K562 (cell line): ENCODE results near the gene TUT1. TPM values are rescaled to one million over a fixed set of nuclear protein-coding genes. Genes with fewer than 3 reads are reported as not detected.
A peak's percentile ranks its signal among the peaks of the same experiment; 100 is the strongest.

ENCODE experiments used
- CBX1 ChIP-seq: sonication (generic); IDR thresholded peaks from 2 replicates; pipeline ENCODE4 v1.6.1; 2016; ENCODE audit warnings: antibody characterized with exemption, low read depth, mild to moderate bottlenecking
- CREM ChIP-seq: IDR thresholded peaks from 2 replicates; pipeline ENCODE4 v1.6.1; 2014; ENCODE audit warnings: antibody characterized with exemption, low read depth
- E2F4 ChIP-seq: sonication (generic); formaldehyde crosslinking; IDR thresholded peaks from 2 replicates; pipeline ENCODE4 v1.8.0; 2022; ENCODE audit warnings: mild to moderate bottlenecking, low read depth, missing genetic modification reagents
- ELF1 ChIP-seq: fragments of 200-800 bp; sonication (Bioruptor generic); IDR thresholded peaks from 2 replicates; pipeline ENCODE4 v1.6.1; 2016; ENCODE audit warnings: missing genetic modification characterization, missing compliant biosample characterization
- GATAD2A ChIP-seq: fragments of 450-650 bp; IDR thresholded peaks from 2 replicates; pipeline ENCODE4 v1.6.1; 2017
- HDAC3 ChIP-seq: fragments of 450-650 bp; IDR thresholded peaks from 2 replicates; pipeline ENCODE4 v1.6.1; 2018; ENCODE audit warnings: borderline replicate concordance, mild to moderate bottlenecking, moderate library complexity; ENCODE audit not compliant: partially characterized antibody
- KLF1 ChIP-seq: fragments of 450-650 bp; IDR thresholded peaks from 2 replicates; pipeline ENCODE4 v1.6.1; 2016; ENCODE audit warnings: missing genetic modification characterization, missing compliant biosample characterization
- KLF13 ChIP-seq: fragments of 450-650 bp; IDR thresholded peaks from 2 replicates; pipeline ENCODE4 v1.6.1; 2016; ENCODE audit warnings: missing genetic modification characterization, low read depth, mild to moderate bottlenecking, missing compliant biosample characterization, moderate library complexity, borderline replicate concordance
- NR3C1 ChIP-seq: sonication (generic); formaldehyde crosslinking; IDR thresholded peaks from 2 replicates; pipeline ENCODE4 v1.8.1; 2022; ENCODE audit warnings: missing genetic modification reagents
- POLR2AphosphoS5 ChIP-seq: IDR thresholded peaks from 2 replicates; pipeline ENCODE4 v1.6.1; 2011; ENCODE audit warnings: mild to moderate bottlenecking, low read depth, low read length, moderate library complexity; ENCODE audit not compliant: control insufficient read depth, insufficient read depth
- PURB ChIP-seq: sonication (generic); formaldehyde crosslinking; IDR thresholded peaks from 2 replicates; pipeline ENCODE4 v1.9.0; 2021; ENCODE audit warnings: low read depth, mild to moderate bottlenecking, missing genetic modification reagents
- RAD21 ChIP-seq, 2 experiments: fragments of 250-450 bp in 1 of 2; fragments of 450-650 bp in 1 of 2; sonication (Bioruptor Pico) in 1 of 2; formaldehyde crosslinking in 1 of 2; IDR thresholded peaks in 1 of 2; conservative IDR thresholded peaks in 1 of 2; 2 replicates each; pipeline versions ENCODE4 v1.4.0 to v1.8.0; 2020 to 2022; ENCODE audit warnings: mild to moderate bottlenecking in 2 of 2, moderate library complexity in 1 of 2
- RB1 ChIP-seq: fragments of 450-650 bp; IDR thresholded peaks from 2 replicates; pipeline ENCODE4 v1.6.1; 2017; ENCODE audit warnings: low read depth, mild to moderate bottlenecking
- RBM25 ChIP-seq: fragments of 200-400 bp; formaldehyde crosslinking; IDR thresholded peaks from 2 replicates; pipeline ENCODE4 v1.6.1; 2018; ENCODE audit warnings: low read length, low read depth, moderate library complexity; ENCODE audit not compliant: severe bottlenecking
- SIRT6 ChIP-seq: IDR thresholded peaks from one replicate; pipeline ENCODE4 v1.6.1; 2012; ENCODE audit warnings: low read depth, mild to moderate bottlenecking, control low read depth, inconsistent platforms, low read length, moderate library complexity
- SP1 ChIP-seq: sonication (generic); formaldehyde crosslinking; IDR thresholded peaks from 2 replicates; pipeline ENCODE4 v1.8.1; 2022; ENCODE audit warnings: mild to moderate bottlenecking, missing genetic modification reagents
- SPI1 ChIP-seq: IDR thresholded peaks from 2 replicates; pipeline ENCODE4 v1.6.1; 2011; ENCODE audit warnings: low read depth, low read length, control low read depth, borderline replicate concordance
- SREBF1 ChIP-seq: fragments of 150-350 bp; IDR thresholded peaks from 2 replicates; pipeline ENCODE4 v1.6.1; 2014; ENCODE audit warnings: antibody characterized with exemption, low read depth, low read length, borderline replicate concordance
- SRF ChIP-seq, 2 experiments: fragments of 250-450, 450-650 bp in 1 of 2; sonication (Bioruptor Pico) in 1 of 2; sonication (generic) in 1 of 2; formaldehyde crosslinking; IDR thresholded peaks; 2 replicates each; pipeline versions ENCODE4 v1.5.0 to v1.5.1; 2020 to 2022; ENCODE audit warnings: mild to moderate bottlenecking in 1 of 2, missing genetic modification reagents in 1 of 2
- THRAP3 ChIP-seq: fragments of 450-650 bp; IDR thresholded peaks from 2 replicates; pipeline ENCODE4 v1.6.1; 2016; ENCODE audit warnings: mild to moderate bottlenecking, inconsistent platforms, borderline replicate concordance
- ZBTB9 ChIP-seq: fragments of 450-650 bp; formaldehyde crosslinking; IDR thresholded peaks from 2 replicates; pipeline ENCODE4 v1.4.0; 2020; ENCODE audit warnings: mild to moderate bottlenecking, moderate library complexity
- ZEB2 ChIP-seq: fragments of 450-650 bp; IDR thresholded peaks from 2 replicates; pipeline ENCODE4 v1.6.1; 2016
- ZFP1 ChIP-seq: fragments of 450-650 bp; formaldehyde crosslinking; IDR thresholded peaks from 2 replicates; pipeline ENCODE4 v1.4.0; 2020; ENCODE audit warnings: mild to moderate bottlenecking, mixed read lengths
- ZNF639 ChIP-seq, 2 experiments: fragments of 200-800 bp in 1 of 2; sonication (Bioruptor generic) in 1 of 2; sonication (generic) in 1 of 2; formaldehyde crosslinking in 1 of 2; IDR thresholded peaks in 1 of 2; conservative IDR thresholded peaks in 1 of 2; 2 replicates each; pipeline versions ENCODE4 v1.5.0 to v1.6.1; 2016 to 2020; ENCODE audit warnings: missing compliant biosample characterization in 1 of 2, missing genetic modification characterization in 1 of 2, missing genetic modification reagents in 1 of 2
- polyA plus RNA-seq, 8 experiments: library from polyadenylated mRNA; depleted of rRNA in 4 of 8; stranded (reverse) in 5 of 8; unstranded in 3 of 8; fragments of >200 nt; fragmentation: Nextera tagmentation in 2 of 8; fragmentation: Illumina TruSeq in 1 of 8; extraction: Ambion mirVana in 2 of 8; extraction: Trizol in 1 of 8; gene quantifications; 2 replicates each; pipeline versions ENCODE4 v1.2.1 to v1.2.3, GENCODE V29; 2011 to 2014; ENCODE audit warnings: inconsistent platforms in 1 of 8, missing spikeins in 1 of 8
- total RNA-seq, 7 experiments: library from RNA; depleted of rRNA in 6 of 7; stranded (reverse); fragments of >200 nt in 6 of 7; fragmentation: Illumina TruSeq in 2 of 7; extraction: Trizol in 2 of 7; gene quantifications; 2 replicates each; pipeline versions ENCODE4 v1.2.1 to v1.2.3, GENCODE V29; 2011 to 2021; ENCODE audit warnings: low replicate concordance in 1 of 7

TUT1 gene
- total and polyA plus RNA-seq, 9 of the 15 experiments (the other 6 are each of a cell fraction or from before 2014, with no cell fraction given) = 0.66 to 44.3 (median 15.7) TPM

- TF ChIP-seq ZBTB9 (CRISPR knock-in tag) (peak; percentile 85; the same call in 1 of the 2 replicates), SPI1 (no peak), CBX1 (peak; percentile 74; the same call in 1 of the 2 replicates), RB1 (0 out of 2 replicates have a peak, but pooled peaks have one; percentile 19), RAD21 (CRISPR knock-in tag; conservative IDR thresholded peaks at IDR 0.05 in 1 of 2, IDR thresholded peaks at IDR 0.05 in 1 of 2) (0 out of 4 replicates have a peak, but pooled peaks of 1 of the 2 experiments have one; percentile 16), GATAD2A (no peak), SP1 (CRISPR knock-in tag) (0 out of 2 replicates have a peak, but pooled peaks have one; percentile 31), ZFP1 (CRISPR knock-in tag) (0 out of 2 replicates have a peak, but pooled peaks have one; percentile 39), RBM25 (no peak), SREBF1 (no peak), PURB (no peak), KLF13 (tag) (no peak), ZEB2 (no peak), CREM (peak; percentile 19; the same call in 1 of the 2 replicates), KLF1 (tag) (no peak), E2F4 (0 out of 2 replicates have a peak, but pooled peaks have one; percentile 36), HDAC3 (no peak), ELF1 (tag) (no peak), SIRT6 (no peak), THRAP3 (no peak), NR3C1 (CRISPR knock-in tag) (0 out of 2 replicates have a peak, but pooled peaks have one; percentile 63), SRF (CRISPR knock-in tag; IDR thresholded peaks at IDR 0.05) (0 out of 4 replicates have a peak, but pooled peaks of 1 of the 2 experiments have one; percentile 15), ZNF639 (CRISPR knock-in tag; conservative IDR thresholded peaks at IDR 0.05 in 1 of 2, IDR thresholded peaks at IDR 0.05 in 1 of 2) (0 out of 4 replicates have a peak, but pooled peaks of 1 of the 2 experiments have one; percentile 46), POLR2AphosphoS5 (peak; percentile 34; the same call in 1 of the 2 replicates)
Measured at GRCh38 chr11:62546244-62546928, 44.9 kb downstream of the TUT1 start, which contains the start of gene AHNAK (continued).
